BLaER1 (cell line): ENCODE results near the gene LRMDA.

Experiments used
- H3K27ac ChIP-seq: shearing (Covaris generic); formaldehyde crosslinking; 2 replicates; pipeline ENCODE4 v1.8.1; 2022
- H3K27me3 ChIP-seq: shearing (Covaris generic); formaldehyde crosslinking; 2 replicates; pipeline ENCODE4 v1.8.1; 2022
- H3K36me3 ChIP-seq: shearing (Covaris generic); formaldehyde crosslinking; 2 replicates; pipeline ENCODE4 v1.8.1; 2022
- H3K4me1 ChIP-seq: shearing (Covaris generic); formaldehyde crosslinking; 2 replicates; pipeline ENCODE4 v1.8.1; 2022
- H3K4me2 ChIP-seq: shearing (Covaris generic); formaldehyde crosslinking; 2 replicates; pipeline ENCODE4 v1.8.1; 2022
- H3K4me3 ChIP-seq: shearing (Covaris generic); formaldehyde crosslinking; 2 replicates; pipeline ENCODE4 v1.8.1; 2022
- H3K9ac ChIP-seq: shearing (Covaris generic); formaldehyde crosslinking; 2 replicates; pipeline ENCODE4 v1.8.1; 2022
- H3K9me3 ChIP-seq: shearing (Covaris generic); formaldehyde crosslinking; 2 replicates; pipeline ENCODE4 v1.8.1; 2022
- H4K20me1 ChIP-seq: shearing (Covaris generic); formaldehyde crosslinking; 2 replicates; pipeline ENCODE4 v1.8.1; 2022
- Cebpa-rat ChIP-seq: shearing (Covaris generic); IDR thresholded peaks from 2 replicates; pipeline ENCODE4 v1.8.1; 2022

The LRMDA gene

GRCh38 chr10:76236356-76236755, 804.9 kb downstream of the LRMDA start:
- H3K4me3 ChIP-seq, result no peak overlapping the region
- H4K20me1 ChIP-seq, result no peaks in the 10 kb centered on the region
- H3K27ac ChIP-seq, result no peak overlapping the region
- no peaks in the 10 kb centered on the region for H3K36me3 ChIP-seq
- no peaks in the 10 kb centered on the region; the same call in 1 of the 2 replicates for H3K27me3 ChIP-seq
- H3K4me2 ChIP-seq, result no peak overlapping the region
- no peaks in the 10 kb centered on the region for H3K9me3 ChIP-seq
- no peaks in the 10 kb centered on the region for H3K4me1 ChIP-seq
- TF ChIP-seq Cebpa-rat, result no peak
- no peak overlapping the region for H3K9ac ChIP-seq

- Histone ChIP-seq H3K4me1 (no peaks in the 10 kb centered on the region), H3K4me2 (no peak overlapping the region), H3K9me3 (no peaks in the 10 kb centered on the region), H3K36me3 (no peaks in the 10 kb centered on the region), H4K20me1 (no peaks in the 10 kb centered on the region), H3K27ac (no peak overlapping the region), H3K27me3 (no peaks in the 10 kb centered on the region), H3K9ac (no peak overlapping the region), H3K4me3 (no peak overlapping the region)
- no peak for TF ChIP-seq Cebpa-rat
Observed at GRCh38 chr10:76242956-76243355, 811.5 kb downstream of the LRMDA start.

GRCh38 chr10:76244061-76244686, 812.8 kb downstream of the LRMDA start:
- H3K27ac ChIP-seq, result no peak overlapping the region
- no peaks in the 10 kb centered on the region for H4K20me1 ChIP-seq
- no peaks in the 10 kb centered on the region for H3K36me3 ChIP-seq
- no peak overlapping the region for H3K9ac ChIP-seq
- H3K4me3 ChIP-seq, result no peak overlapping the region
- no peaks in the 10 kb centered on the region for H3K4me1 ChIP-seq
- no peak for TF ChIP-seq Cebpa-rat
- H3K27me3 ChIP-seq, result no peaks in the 10 kb centered on the region
- no peaks in the 10 kb centered on the region for H3K9me3 ChIP-seq
- no peak overlapping the region for H3K4me2 ChIP-seq

GRCh38 chr10:76245951-76246495, 814.6 kb downstream of the LRMDA start:
- no peak overlapping the region for H3K4me2 ChIP-seq
- no peaks in the 10 kb centered on the region for H3K4me1 ChIP-seq
- H3K36me3 ChIP-seq, result no peaks in the 10 kb centered on the region
- TF ChIP-seq Cebpa-rat, result no peak
- no peaks in the 10 kb centered on the region for H4K20me1 ChIP-seq
- H3K9ac ChIP-seq, result no peak overlapping the region
- H3K27me3 ChIP-seq, result no peaks in the 10 kb centered on the region
- no peak overlapping the region for H3K4me3 ChIP-seq
- H3K9me3 ChIP-seq, result no peaks in the 10 kb centered on the region
- H3K27ac ChIP-seq, result no peak overlapping the region

GRCh38 chr10:76248649-76249200, 817.3 kb downstream of the LRMDA start:
- no peaks in the 10 kb centered on the region for H3K36me3 ChIP-seq
- no peak overlapping the region for H3K9ac ChIP-seq
- H3K4me2 ChIP-seq, result no peak overlapping the region
- no peak overlapping the region for H3K4me3 ChIP-seq
- no peak overlapping the region for H3K27ac ChIP-seq
- no peaks in the 10 kb centered on the region for H3K9me3 ChIP-seq
- H3K27me3 ChIP-seq, result no peaks in the 10 kb centered on the region
- no peak for TF ChIP-seq Cebpa-rat
- H4K20me1 ChIP-seq, result no peaks in the 10 kb centered on the region
- H3K4me1 ChIP-seq, result no peaks in the 10 kb centered on the region

GRCh38 chr10:76251841-76252671, 820.6 kb downstream of the LRMDA start:
- TF ChIP-seq Cebpa-rat, result no peak
- H3K4me2 ChIP-seq, result no peak overlapping the region
- H3K36me3 ChIP-seq, result no peaks in the 10 kb centered on the region
- no peak overlapping the region for H3K4me3 ChIP-seq
- no peaks in the 10 kb centered on the region for H4K20me1 ChIP-seq
- H3K27ac ChIP-seq, result no peak overlapping the region
- H3K27me3 ChIP-seq, result no peaks in the 10 kb centered on the region
- no peaks in the 10 kb centered on the region for H3K4me1 ChIP-seq
- no peaks in the 10 kb centered on the region for H3K9me3 ChIP-seq
- no peak overlapping the region for H3K9ac ChIP-seq

- no peak overlapping the region for H3K4me2 ChIP-seq
- H3K4me1 ChIP-seq, result no peaks in the 10 kb centered on the region
- TF ChIP-seq Cebpa-rat, result no peak
- H4K20me1 ChIP-seq, result no peaks in the 10 kb centered on the region
- no peak overlapping the region for H3K27ac ChIP-seq
- no peaks in the 10 kb centered on the region for H3K9me3 ChIP-seq
- H3K27me3 ChIP-seq, result no peaks in the 10 kb centered on the region
- H3K36me3 ChIP-seq, result no peaks in the 10 kb centered on the region
- H3K9ac ChIP-seq, result no peak overlapping the region
- H3K4me3 ChIP-seq, result no peak overlapping the region
Observed at GRCh38 chr10:76252733-76253132, 821.3 kb downstream of the LRMDA start.

- no peak overlapping the region for H3K27ac ChIP-seq
- no peaks in the 10 kb centered on the region for H3K36me3 ChIP-seq
- H3K4me3 ChIP-seq, result no peak overlapping the region
- TF ChIP-seq Cebpa-rat, result no peak
- H4K20me1 ChIP-seq, result no peaks in the 10 kb centered on the region
- H3K9me3 ChIP-seq, result peaks cover 4% of the 10 kb centered on the region
- H3K9ac ChIP-seq, result no peak overlapping the region
- no peak overlapping the region for H3K4me2 ChIP-seq
- H3K4me1 ChIP-seq, result no peaks in the 10 kb centered on the region
- H3K27me3 ChIP-seq, result no peaks in the 10 kb centered on the region
Observed at GRCh38 chr10:76255241-76255640, 823.8 kb downstream of the LRMDA start.

- no peaks in the 10 kb centered on the region for H3K4me1 ChIP-seq
- H3K9me3 ChIP-seq, result peaks cover 16% of the 10 kb centered on the region
- no peak overlapping the region for H3K4me3 ChIP-seq
- H3K4me2 ChIP-seq, result no peak overlapping the region
- no peaks in the 10 kb centered on the region for H3K27me3 ChIP-seq
- no peaks in the 10 kb centered on the region for H4K20me1 ChIP-seq
- no peak overlapping the region for H3K9ac ChIP-seq
- no peaks in the 10 kb centered on the region for H3K36me3 ChIP-seq
- H3K27ac ChIP-seq, result no peak overlapping the region
- TF ChIP-seq Cebpa-rat, result no peak
Observed at GRCh38 chr10:76257816-76258215, 826.4 kb downstream of the LRMDA start.
